Measurements from ENCODE around the gene PRDM15.

DNA sequence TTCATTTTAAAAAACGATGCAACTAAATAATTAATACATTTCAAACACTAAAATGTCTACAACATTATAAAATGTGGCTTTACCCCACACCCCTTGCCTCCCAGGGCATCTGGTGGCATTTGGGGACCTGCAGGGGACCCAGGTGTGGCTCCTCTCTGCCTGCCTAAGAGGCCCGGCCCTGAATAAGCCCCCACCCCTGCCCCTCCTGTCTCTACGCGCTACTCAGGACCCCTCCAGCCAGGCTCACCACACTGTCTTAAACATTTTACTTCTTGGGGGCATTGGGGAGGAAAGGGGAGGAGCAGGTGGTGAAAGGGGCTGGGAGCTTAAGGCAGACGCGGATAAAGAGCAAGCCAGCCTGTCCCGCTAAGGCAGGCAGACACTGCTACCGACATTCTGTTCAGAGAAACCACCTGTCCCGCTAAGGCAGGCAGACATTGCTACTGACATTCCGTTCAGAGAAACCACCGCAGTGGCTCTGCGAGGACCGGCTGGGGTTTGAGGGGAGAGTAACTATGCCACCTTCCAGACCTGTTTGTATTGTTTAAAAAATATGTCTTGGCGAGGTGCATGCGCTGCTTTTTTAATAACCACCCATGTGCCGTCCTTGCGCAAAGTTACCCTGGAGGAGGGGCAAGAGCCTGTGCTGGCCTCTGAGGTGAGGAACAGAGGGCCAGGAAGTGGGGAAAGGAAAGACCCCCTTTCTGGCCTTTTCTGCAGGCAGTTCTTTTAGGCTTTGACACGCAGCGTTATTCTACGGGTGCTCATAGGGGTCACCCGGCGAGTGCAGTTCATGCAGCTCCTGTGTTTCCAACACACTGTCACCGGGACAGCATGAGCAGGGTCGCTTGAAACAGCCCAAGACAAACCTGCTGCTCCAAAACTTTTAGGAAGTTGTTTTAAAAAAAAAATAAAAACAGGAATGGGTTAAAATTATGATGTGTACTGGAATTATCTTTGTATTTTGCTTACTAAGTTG lies 61.0 kb downstream of the PRDM15 start:
- TF ChIP-seq, protein P1, sequence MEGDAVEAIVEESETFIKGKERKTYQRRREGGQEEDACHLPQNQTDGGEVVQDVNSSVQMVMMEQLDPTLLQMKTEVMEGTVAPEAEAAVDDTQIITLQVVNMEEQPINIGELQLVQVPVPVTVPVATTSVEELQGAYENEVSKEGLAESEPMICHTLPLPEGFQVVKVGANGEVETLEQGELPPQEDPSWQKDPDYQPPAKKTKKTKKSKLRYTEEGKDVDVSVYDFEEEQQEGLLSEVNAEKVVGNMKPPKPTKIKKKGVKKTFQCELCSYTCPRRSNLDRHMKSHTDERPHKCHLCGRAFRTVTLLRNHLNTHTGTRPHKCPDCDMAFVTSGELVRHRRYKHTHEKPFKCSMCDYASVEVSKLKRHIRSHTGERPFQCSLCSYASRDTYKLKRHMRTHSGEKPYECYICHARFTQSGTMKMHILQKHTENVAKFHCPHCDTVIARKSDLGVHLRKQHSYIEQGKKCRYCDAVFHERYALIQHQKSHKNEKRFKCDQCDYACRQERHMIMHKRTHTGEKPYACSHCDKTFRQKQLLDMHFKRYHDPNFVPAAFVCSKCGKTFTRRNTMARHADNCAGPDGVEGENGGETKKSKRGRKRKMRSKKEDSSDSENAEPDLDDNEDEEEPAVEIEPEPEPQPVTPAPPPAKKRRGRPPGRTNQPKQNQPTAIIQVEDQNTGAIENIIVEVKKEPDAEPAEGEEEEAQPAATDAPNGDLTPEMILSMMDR (IDR thresholded peaks at IDR 0.05) = no peak
- no peak for TF ChIP-seq POLR2A (IDR thresholded peaks at IDR 0.05)

Data from prostate gland (tissue), 2 donors.